ENCODE measurements around the gene VSTM5.
"Not testable (repeated sequence)": the region's sequence is repeated elsewhere in the genome, so short reads cannot be mapped to it uniquely, and the experiment has no call there.

The VSTM5 gene

GRCh38 chr11:93850594-93851018 lies at the start of gene VSTM5:
TSS of gene VSTM5 (minus strand) at chr11:93850618. CDS start at chr11:93850502, 116 bp downstream.
- DNase-seq (ENCODE audit: low read depth): no peak

GRCh38 chr11:93895106-93895862 lies 44.9 kb upstream of the VSTM5 start:
- no peak for DNase-seq (ENCODE audit: low read depth)

- no peak for DNase-seq (ENCODE audit: low read depth)
These were observed 40.1 kb upstream of the VSTM5 start for GRCh38 chr11:93890391-93891051.

- DNase-seq (ENCODE audit: low read depth): no peak
These were observed 36.7 kb upstream of the VSTM5 start for GRCh38 chr11:93887111-93887510.

- DNase-seq (ENCODE audit: low read depth): not testable (repeated sequence)
These were observed 28.7 kb upstream of the VSTM5 start for GRCh38 chr11:93879114-93879513.

GRCh38 chr11:93875637-93876036 lies 25.2 kb upstream of the VSTM5 start:
- DNase-seq (ENCODE audit: low read depth): no peak

- no peak for DNase-seq (ENCODE audit: low read depth)
These were observed 21.1 kb upstream of the VSTM5 start for GRCh38 chr11:93871526-93871925.

- no peak for DNase-seq (ENCODE audit: low read depth)
These were observed 20.2 kb upstream of the VSTM5 start for GRCh38 chr11:93870616-93871015.

GRCh38 chr11:93869830-93870229 lies 19.4 kb upstream of the VSTM5 start:
- DNase-seq (ENCODE audit: low read depth): no peak

- not testable (repeated sequence) for DNase-seq (ENCODE audit: low read depth)
These were observed 18.0 kb upstream of the VSTM5 start for GRCh38 chr11:93868404-93868803.

- no peak for DNase-seq (ENCODE audit: low read depth)
These were observed 11.4 kb upstream of the VSTM5 start for GRCh38 chr11:93861808-93862207.

GRCh38 chr11:93858121-93858775 lies 7.8 kb upstream of the VSTM5 start:
- no peak for DNase-seq (ENCODE audit: low read depth)

GRCh38 chr11:93857413-93858120 lies 7.1 kb upstream of the VSTM5 start:
- DNase-seq (ENCODE audit: low read depth): no peak

GRCh38 chr11:93852242-93852641 lies 1.8 kb upstream of the VSTM5 start:
- no peak for DNase-seq (ENCODE audit: low read depth)

GRCh38 chr11:93849751-93850593 lies 446 bp downstream of the VSTM5 start:
- no peak for DNase-seq (ENCODE audit: low read depth)

GRCh38 chr11:93849201-93849600 lies 1.2 kb downstream of the VSTM5 start:
- DNase-seq (ENCODE audit: low read depth): no peak

GRCh38 chr11:93846411-93846810 lies 4.0 kb downstream of the VSTM5 start:
- DNase-seq (ENCODE audit: low read depth): no peak

- no peak for DNase-seq (ENCODE audit: low read depth)
These were observed 5.0 kb downstream of the VSTM5 start for GRCh38 chr11:93845181-93846092.

- DNase-seq (ENCODE audit: low read depth): no peak
These were observed 5.8 kb downstream of the VSTM5 start for GRCh38 chr11:93844568-93844967.

- DNase-seq (ENCODE audit: low read depth): no peak
These were observed 6.5 kb downstream of the VSTM5 start for GRCh38 chr11:93843906-93844305.

Measured in stimulated activated CD8-positive, alpha-beta memory T cell treated with anti-CD3 and anti-CD28 coated beads, Interleukin-15, amount 100 ng/mL, for 24 hours (primary cell).